HFFc6 (cell line): ENCODE results near the gene ATP9B. TPM values are rescaled to one million over a fixed set of nuclear protein-coding genes. Genes with fewer than 3 reads are reported as not detected.
"Not testable (repeated sequence)": the region's sequence is repeated elsewhere in the genome, so short reads cannot be mapped to it uniquely, and the experiment has no call there.

Experiments used
- DNase-seq: peaks from one replicate; pipeline ENCODE4 v3.0.0-alpha.2; 2018
- H3K27ac Mint-ChIP-seq: 2 replicates; pipeline ENCODE4 v1.8.0; 2020; ENCODE audit warnings: mild to moderate bottlenecking, mixed read lengths
- H3K27me3 Mint-ChIP-seq: 2 replicates; pipeline ENCODE4 v1.8.0; 2021; ENCODE audit warnings: mild to moderate bottlenecking, moderate library complexity, mixed read lengths; ENCODE audit not compliant: insufficient read depth
- H3K36me3 Mint-ChIP-seq: 2 replicates; pipeline ENCODE4 v1.8.0; 2021; ENCODE audit warnings: low read depth, mixed read lengths
- H3K4me1 Mint-ChIP-seq: 2 replicates; pipeline ENCODE4 v1.8.0; 2020; ENCODE audit warnings: low read depth, mixed read lengths
- H3K4me3 Mint-ChIP-seq: 2 replicates; pipeline ENCODE4 v1.8.0; 2020; ENCODE audit warnings: mild to moderate bottlenecking, moderate library complexity, mixed read lengths
- H3K9me3 Mint-ChIP-seq: 2 replicates; pipeline ENCODE4 v1.8.0; 2020; ENCODE audit warnings: mild to moderate bottlenecking, mixed read lengths
- total RNA-seq, 6 experiments: library from RNA; stranded (reverse); fragmentation: NEBNext Ultra II Directional; extraction: Animal tissue kit (Norgen Biotek cat#: 25700); gene quantifications; 2 replicates in 1 of 6; 3 replicates in 5 of 6; pipeline ENCODE4 v1.2.3, GENCODE V29; 2021
- TF ChIP-seq, protein P1 (sequence below): fragments of 200-600 bp; sonication (generic); IDR thresholded peaks from 2 replicates; pipeline ENCODE4 v1.5.0; 2021; ENCODE audit warnings: antibody characterized with exemption, mild to moderate bottlenecking

ATP9B gene
- total RNA-seq, 6 experiments from 2014 or later, result 9.0 to 11.2 (median 10.5) TPM

DNA sequence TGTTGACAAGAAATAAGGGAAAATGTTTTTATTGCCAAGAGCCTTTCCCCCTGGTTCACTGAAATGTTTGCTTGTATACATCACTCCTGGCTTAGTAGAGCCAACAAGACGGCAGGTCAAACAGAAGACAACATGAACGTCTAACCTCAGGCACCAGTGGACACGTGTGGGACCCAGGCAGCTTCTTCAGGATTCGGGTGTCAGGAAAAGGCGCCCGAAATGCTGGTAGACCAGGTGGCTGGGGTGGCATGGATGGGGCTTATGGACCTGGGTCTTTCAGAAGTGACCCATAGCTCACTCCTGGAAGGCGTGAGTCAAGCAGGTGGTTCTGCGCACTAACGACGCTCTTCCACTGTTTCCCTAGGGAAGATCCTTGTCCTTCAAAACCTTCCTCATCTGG lies 303.3 kb downstream of the ATP9B start:
- Mint-ChIP-seq H3K9me3 (no peaks in the 10 kb centered on the region), H3K4me1 (no peaks in the 10 kb centered on the region), H3K4me3 (no peak overlapping the region), H3K36me3 (peaks cover 3% of the 10 kb centered on the region; the same call in 1 of the 2 replicates), H3K27me3 (no peaks in the 10 kb centered on the region), H3K27ac (no peak overlapping the region)
- TF ChIP-seq, protein P1, sequence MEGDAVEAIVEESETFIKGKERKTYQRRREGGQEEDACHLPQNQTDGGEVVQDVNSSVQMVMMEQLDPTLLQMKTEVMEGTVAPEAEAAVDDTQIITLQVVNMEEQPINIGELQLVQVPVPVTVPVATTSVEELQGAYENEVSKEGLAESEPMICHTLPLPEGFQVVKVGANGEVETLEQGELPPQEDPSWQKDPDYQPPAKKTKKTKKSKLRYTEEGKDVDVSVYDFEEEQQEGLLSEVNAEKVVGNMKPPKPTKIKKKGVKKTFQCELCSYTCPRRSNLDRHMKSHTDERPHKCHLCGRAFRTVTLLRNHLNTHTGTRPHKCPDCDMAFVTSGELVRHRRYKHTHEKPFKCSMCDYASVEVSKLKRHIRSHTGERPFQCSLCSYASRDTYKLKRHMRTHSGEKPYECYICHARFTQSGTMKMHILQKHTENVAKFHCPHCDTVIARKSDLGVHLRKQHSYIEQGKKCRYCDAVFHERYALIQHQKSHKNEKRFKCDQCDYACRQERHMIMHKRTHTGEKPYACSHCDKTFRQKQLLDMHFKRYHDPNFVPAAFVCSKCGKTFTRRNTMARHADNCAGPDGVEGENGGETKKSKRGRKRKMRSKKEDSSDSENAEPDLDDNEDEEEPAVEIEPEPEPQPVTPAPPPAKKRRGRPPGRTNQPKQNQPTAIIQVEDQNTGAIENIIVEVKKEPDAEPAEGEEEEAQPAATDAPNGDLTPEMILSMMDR, result no peak
- no peak for DNase-seq

DNA sequence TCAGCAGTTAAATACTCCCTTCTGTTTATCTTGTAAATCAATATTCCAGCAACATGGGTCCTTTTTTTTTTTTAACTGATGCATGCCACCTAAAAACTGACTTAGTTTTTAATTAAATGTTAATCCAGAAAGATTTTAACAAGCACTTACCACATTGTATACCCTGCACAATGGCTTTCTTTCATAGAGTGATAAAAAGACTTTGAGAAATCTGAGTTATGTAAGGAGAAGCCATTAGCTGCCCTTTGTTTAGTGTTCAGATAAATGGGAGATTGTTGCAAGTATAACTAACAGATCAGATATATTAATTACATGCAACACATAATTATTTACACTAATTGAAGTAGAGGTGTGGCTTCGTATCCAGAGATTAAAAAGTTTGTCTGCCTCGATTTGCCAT lies 303.8 kb downstream of the ATP9B start:
- Mint-ChIP-seq H3K27me3 (no peaks in the 10 kb centered on the region), H3K4me1 (no peaks in the 10 kb centered on the region), H3K36me3 (peaks cover 3% of the 10 kb centered on the region; the same call in 1 of the 2 replicates), H3K4me3 (no peak overlapping the region), H3K9me3 (no peaks in the 10 kb centered on the region), H3K27ac (no peak overlapping the region)
- DNase-seq, result no peak
- TF ChIP-seq, protein P1, result no peak

DNA sequence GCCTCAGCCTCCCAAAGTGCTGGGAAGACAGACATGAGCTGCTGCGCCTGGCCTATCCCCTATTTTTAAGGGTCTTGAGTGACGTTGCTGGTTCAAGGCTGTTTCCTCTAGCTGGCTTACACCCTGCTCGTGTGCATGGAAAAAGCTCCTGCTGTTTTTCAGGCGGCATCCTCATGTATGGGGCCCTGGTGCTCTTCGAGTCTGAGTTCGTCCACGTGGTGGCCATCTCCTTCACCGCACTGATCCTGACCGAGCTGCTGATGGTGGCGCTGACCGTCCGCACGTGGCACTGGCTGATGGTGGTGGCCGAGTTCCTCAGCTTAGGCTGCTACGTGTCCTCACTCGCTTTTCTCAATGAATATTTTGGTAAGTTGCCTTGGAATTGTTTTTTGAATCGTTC lies 304.5 kb downstream of the ATP9B start:
- DNase-seq, result no peak
- TF ChIP-seq, protein P1, result no peak
- H3K9me3 Mint-ChIP-seq, result no peaks in the 10 kb centered on the region
- no peaks in the 10 kb centered on the region for H3K27me3 Mint-ChIP-seq
- H3K27ac Mint-ChIP-seq, result no peak overlapping the region
- H3K36me3 Mint-ChIP-seq, result peaks cover 2% of the 10 kb centered on the region; the same call in 1 of the 2 replicates
- H3K4me3 Mint-ChIP-seq, result no peak overlapping the region
- H3K4me1 Mint-ChIP-seq, result no peaks in the 10 kb centered on the region

DNA sequence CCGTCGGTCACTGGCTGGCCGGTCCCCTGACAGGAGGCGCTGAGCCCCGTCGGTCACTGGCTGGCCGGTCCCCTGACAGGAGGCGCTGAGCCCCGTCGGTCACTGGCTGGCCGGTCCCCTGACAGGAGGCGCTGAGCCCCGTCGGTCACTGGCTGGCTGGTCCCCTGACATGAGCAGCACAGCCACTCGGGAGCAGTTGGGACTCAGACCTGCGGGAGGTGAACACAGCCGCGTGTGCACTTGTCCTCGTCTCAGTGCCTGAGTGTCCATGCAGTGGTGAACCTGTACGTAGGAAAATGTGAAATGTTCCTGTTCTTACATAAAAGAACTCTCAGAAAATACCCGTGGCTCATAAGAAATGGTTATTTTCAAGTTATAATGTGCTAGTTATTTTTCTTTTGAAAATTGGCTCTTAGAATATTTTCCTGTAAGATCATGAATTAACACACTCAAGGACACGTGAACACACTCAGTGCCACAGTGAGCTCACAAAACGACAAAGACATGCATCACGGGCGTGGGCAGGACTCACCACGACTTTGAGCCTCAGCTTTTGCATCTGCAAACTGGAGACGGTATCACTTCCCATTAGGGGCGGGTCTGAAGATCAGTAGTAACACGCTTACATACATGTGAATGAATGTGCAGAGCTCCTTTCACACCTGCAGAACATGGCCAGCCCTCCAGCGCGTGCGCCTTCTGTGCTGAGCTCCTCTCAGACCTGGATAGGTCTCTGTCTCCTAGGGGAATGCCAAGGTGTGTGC lies 305.4 kb downstream of the ATP9B start:
- no peak for DNase-seq
- Mint-ChIP-seq H3K4me1 (no peaks in the 10 kb centered on the region), H3K36me3 (no peaks in the 10 kb centered on the region)

DNA sequence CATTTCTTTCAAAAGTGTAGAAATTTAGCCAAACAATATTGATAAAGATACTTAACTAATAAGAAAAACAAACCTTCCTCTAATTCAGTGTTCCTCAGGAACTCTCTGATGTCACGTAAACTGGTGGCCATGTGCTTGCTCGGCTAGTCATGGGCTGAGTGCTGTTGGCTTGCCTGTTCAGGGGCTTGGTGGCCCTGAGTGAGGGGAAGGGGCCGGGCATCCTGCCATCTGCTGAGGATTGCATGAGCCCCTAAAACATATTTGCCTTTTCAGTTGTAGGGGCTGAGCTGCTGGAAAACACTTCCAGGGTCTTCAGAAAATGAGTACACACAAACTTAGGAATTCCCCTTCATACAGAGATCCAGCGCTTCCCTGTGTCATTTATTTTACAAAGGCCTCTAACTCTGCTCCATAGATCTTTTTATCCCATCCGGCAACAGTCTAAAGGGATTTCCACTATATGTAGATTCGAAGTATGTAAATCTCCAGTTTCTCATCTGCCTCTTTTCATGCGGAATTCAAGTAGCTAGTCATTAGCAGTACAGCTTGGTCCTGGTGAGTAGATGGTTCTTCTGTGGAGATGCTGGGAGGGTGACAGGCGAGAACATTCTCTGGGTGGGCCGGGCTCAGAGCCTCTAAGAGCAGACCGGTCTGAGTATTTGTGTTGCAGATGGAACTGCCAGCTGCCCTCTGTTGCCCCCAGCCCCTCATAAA lies 306.4 kb downstream of the ATP9B start:
- Mint-ChIP-seq H3K36me3 (no peaks in the 10 kb centered on the region), H3K4me3 (no peak overlapping the region)

More for the DNA sequence above, 305.4 kb downstream of the ATP9B start:
- Mint-ChIP-seq H3K9me3 (no peaks in the 10 kb centered on the region), H3K27ac (no peak overlapping the region), H3K27me3 (no peaks in the 10 kb centered on the region), H3K4me3 (no peak overlapping the region)
- TF ChIP-seq, protein P1, result no peak

DNA sequence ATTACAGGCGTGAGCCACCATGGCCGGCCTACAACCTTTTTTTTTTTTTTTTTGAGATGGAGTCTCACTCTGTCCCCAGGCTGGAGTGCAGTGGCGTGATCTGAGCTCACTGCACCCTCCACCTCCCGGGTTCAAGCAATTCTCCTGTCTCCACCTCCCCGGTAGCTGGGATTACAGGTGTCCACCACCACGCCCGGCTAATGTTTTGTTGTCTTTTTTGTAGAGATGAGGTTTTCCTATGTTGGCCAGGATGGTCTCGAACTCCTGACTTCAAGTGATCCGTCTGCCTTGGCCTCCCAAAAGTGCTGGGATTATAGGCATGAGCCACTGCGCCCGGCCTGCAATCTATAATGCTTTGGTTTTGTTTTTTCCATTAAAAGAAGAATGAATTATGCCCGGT lies 307.5 kb downstream of the ATP9B start:
- not testable (repeated sequence) for H3K4me1 Mint-ChIP-seq, H3K4me3 Mint-ChIP-seq

More for the DNA sequence above, 306.4 kb downstream of the ATP9B start:
- no peaks in the 10 kb centered on the region for H3K27me3 Mint-ChIP-seq
- H3K9me3 Mint-ChIP-seq, result no peaks in the 10 kb centered on the region
- no peaks in the 10 kb centered on the region for H3K4me1 Mint-ChIP-seq
- no peak for DNase-seq
- TF ChIP-seq, protein P1, result no peak
- H3K27ac Mint-ChIP-seq, result no peak overlapping the region

More for the DNA sequence above, 307.5 kb downstream of the ATP9B start:
- not testable (repeated sequence) for DNase-seq, H3K9me3 Mint-ChIP-seq, H3K27ac Mint-ChIP-seq, H3K27me3 Mint-ChIP-seq, H3K36me3 Mint-ChIP-seq
